Measurements from ENCODE around the gene NCAM2. TPM values are rescaled to one million over a fixed set of nuclear protein-coding genes. Genes with fewer than 3 reads are reported as not detected.

The NCAM2 gene
- total RNA-seq, 1 donor from 2014 or later: 3.6 TPM

DNA sequence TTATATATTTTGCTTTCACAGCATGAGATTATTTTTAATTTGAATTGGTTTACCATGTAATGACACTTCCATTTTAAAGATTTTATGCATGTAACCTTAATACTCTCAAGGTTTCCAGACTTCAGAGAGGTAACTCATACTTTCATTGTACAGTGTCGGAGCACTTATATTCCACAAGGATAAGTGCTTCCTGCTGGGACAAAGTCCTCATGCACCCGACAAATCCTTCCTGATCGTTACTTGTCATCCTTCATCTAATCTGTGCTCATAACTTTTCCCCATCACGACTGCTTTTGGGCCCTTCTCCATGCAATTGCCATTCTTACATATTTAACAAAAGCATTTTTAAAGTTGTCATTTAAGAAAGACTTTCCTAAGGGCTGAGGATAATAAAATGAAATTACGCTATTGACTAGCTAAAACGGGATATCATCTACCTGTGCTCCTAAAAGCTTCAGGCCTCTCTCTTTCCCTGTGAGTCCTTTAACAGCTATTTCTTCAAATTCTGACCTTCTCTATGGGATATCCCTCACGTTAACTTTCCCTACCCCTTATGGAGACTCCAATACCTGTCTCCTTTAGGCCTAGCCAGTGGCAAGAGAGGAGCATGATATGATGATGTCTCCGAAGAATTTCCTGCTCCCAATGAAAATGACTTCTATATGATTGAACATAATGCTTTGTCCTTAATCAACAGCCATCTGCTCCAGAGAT, 59.3 kb downstream of the NCAM2 start:
- no peaks in the 10 kb centered on the region for H3K4me1 Mint-ChIP-seq
- no peaks in the 10 kb centered on the region for H3K36me3 Mint-ChIP-seq (ENCODE audit: low read depth)
- no peak for DNase-seq (ENCODE audit: low read depth, low spot score)
- H3K4me3 Mint-ChIP-seq: no peak overlapping the region
- H3K27ac Mint-ChIP-seq (ENCODE audit: unreplicated experiment): no peak overlapping the region
- H3K27me3 Mint-ChIP-seq (ENCODE audit: low read depth): no peaks in the 10 kb centered on the region
- H3K9me3 Mint-ChIP-seq: peaks cover 3% of the 10 kb centered on the region
- TF ChIP-seq, protein P1, sequence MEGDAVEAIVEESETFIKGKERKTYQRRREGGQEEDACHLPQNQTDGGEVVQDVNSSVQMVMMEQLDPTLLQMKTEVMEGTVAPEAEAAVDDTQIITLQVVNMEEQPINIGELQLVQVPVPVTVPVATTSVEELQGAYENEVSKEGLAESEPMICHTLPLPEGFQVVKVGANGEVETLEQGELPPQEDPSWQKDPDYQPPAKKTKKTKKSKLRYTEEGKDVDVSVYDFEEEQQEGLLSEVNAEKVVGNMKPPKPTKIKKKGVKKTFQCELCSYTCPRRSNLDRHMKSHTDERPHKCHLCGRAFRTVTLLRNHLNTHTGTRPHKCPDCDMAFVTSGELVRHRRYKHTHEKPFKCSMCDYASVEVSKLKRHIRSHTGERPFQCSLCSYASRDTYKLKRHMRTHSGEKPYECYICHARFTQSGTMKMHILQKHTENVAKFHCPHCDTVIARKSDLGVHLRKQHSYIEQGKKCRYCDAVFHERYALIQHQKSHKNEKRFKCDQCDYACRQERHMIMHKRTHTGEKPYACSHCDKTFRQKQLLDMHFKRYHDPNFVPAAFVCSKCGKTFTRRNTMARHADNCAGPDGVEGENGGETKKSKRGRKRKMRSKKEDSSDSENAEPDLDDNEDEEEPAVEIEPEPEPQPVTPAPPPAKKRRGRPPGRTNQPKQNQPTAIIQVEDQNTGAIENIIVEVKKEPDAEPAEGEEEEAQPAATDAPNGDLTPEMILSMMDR (conservative IDR thresholded peaks at IDR 0.05): no peak

DNA sequence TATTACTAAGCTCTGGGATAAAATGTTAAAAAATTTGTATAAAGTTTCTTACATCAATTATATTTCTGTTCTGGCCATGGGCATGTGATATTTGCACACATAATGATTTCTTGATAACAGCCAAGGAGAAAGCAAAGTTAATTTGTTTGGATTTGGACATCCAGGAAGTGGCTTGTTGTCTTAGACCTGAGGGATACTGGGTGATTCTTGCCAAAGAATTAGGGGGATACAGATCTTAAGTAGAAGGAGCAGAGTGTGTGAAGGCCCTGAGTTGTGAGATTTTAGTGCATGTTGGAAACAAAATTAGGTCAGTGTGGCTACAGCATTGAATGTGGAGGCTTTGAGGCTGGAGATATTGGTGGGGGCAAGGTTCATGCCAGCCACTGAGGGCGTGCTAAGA, 65.6 kb downstream of the NCAM2 start:
- Mint-ChIP-seq H3K27me3 (ENCODE audit: low read depth) (no peaks in the 10 kb centered on the region), H3K36me3 (ENCODE audit: low read depth) (no peaks in the 10 kb centered on the region), H3K4me3 (no peak overlapping the region), H3K4me1 (no peaks in the 10 kb centered on the region), H3K27ac (ENCODE audit: unreplicated experiment) (no peak overlapping the region), H3K9me3 (no peaks in the 10 kb centered on the region)
- no peak for DNase-seq (ENCODE audit: low read depth, low spot score)
- TF ChIP-seq, protein P1 (conservative IDR thresholded peaks at IDR 0.05): no peak

DNA sequence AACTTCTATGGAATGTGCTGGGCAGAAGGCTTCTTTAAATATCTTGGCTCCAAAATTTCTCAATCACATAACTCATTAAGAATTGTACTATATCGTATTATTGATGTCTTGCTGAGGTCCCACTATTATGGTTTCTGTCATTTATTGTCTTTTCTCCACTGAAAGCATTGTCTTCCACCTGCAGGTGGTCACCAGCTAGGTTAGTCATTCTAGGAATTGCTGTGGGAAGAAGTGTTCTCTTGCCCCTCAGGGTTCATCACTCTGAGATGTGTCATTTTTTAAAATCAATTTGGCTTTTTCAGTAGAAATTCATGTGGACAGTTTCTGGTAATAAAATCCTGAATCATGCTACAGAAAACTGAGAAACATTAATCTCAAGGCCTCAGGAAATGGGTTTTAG, 66.1 kb downstream of the NCAM2 start:
- Mint-ChIP-seq H3K36me3 (ENCODE audit: low read depth) (no peaks in the 10 kb centered on the region), H3K27me3 (ENCODE audit: low read depth) (no peaks in the 10 kb centered on the region), H3K4me1 (no peaks in the 10 kb centered on the region), H3K9me3 (no peaks in the 10 kb centered on the region), H3K27ac (ENCODE audit: unreplicated experiment) (no peak overlapping the region), H3K4me3 (no peak overlapping the region)
- TF ChIP-seq, protein P1 (conservative IDR thresholded peaks at IDR 0.05): no peak
- no peak for DNase-seq (ENCODE audit: low read depth, low spot score)

DNA sequence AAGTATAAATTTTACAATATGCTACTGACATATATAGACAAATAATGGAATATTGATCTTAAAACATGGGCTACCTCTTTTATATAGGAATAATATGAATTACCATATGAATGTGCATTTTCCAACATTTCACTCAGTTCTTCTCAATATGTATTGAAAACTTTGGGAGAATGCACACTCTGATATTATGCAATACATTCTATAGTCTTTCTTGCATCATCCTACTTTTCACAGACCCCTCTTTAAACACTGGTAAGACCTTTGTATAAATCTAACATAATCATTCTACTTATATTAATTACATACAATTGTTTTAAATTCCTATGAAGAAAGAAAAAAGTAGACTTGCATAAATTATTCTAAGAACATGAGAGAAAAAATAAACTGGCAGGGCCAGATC, 69.2 kb downstream of the NCAM2 start:
- Mint-ChIP-seq H3K27me3 (ENCODE audit: low read depth) (no peaks in the 10 kb centered on the region), H3K27ac (ENCODE audit: unreplicated experiment) (no peak overlapping the region), H3K4me1 (no peaks in the 10 kb centered on the region), H3K36me3 (ENCODE audit: low read depth) (no peaks in the 10 kb centered on the region), H3K9me3 (no peaks in the 10 kb centered on the region), H3K4me3 (no peak overlapping the region)
- no peak for DNase-seq (ENCODE audit: low read depth, low spot score)
- TF ChIP-seq, protein P1 (conservative IDR thresholded peaks at IDR 0.05): no peak

DNA sequence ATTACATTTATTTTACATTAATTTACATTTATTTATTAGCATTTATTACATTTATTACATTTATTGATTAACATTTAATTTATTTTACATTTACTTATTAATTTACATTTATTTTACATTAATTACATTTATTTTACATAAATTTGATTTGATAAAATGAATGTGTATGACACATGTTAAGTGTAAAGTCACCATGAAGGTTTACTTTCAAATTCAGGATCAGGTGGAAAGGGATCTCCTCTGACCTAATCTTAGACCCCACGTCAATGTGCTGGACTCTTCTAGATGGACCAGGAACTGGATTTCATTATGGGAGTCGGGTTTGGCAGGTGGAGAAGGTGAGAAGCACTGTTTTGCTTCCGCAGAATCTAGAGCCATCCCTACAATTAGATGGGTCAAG, 76.1 kb downstream of the NCAM2 start:
- no peak for DNase-seq (ENCODE audit: low read depth, low spot score)
- Mint-ChIP-seq H3K4me3 (no peak overlapping the region), H3K27ac (ENCODE audit: unreplicated experiment) (no peak overlapping the region), H3K27me3 (ENCODE audit: low read depth) (no peaks in the 10 kb centered on the region), H3K9me3 (peaks cover 3% of the 10 kb centered on the region), H3K36me3 (ENCODE audit: low read depth) (peaks cover 3% of the 10 kb centered on the region), H3K4me1 (no peaks in the 10 kb centered on the region)
- TF ChIP-seq, protein P1 (conservative IDR thresholded peaks at IDR 0.05): no peak

Measured in neural crest cell (in vitro differentiated cells).